Measurements from ENCODE around the gene ORC6. TPM values are rescaled to one million over a fixed set of nuclear protein-coding genes. Genes with fewer than 3 reads are reported as not detected.

ORC6 gene
- total RNA-seq, 1 donor from 2014 or later = 0.78 TPM

DNA sequence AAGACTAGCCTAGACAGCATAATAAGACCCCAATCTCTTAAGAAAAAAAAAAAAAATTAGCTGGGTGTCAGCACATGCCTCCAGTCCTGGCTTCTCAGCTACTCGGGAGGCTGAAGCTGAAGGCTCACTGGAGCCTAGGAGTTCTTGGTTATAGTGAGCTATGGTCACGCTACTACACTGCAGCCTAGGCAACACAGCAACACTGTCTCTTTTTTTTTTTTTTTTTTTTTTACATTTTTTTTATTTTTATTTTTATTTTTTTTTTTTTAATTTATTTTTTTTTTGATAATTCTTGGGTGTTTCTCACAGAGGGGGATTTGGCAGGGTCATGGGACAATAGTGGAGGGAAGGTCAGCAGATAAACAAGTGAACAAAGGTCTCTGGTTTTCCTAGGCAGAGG lies 4.1 kb downstream of the ORC6 start:
- Histone ChIP-seq H3K9me3 (no peaks in the 10 kb centered on the region), H3K27ac (no peak overlapping the region), H3K4me1 (peaks cover 12% of the 10 kb centered on the region), H3K27me3 (no peaks in the 10 kb centered on the region), H3K4me3 (no peak overlapping the region), H3K36me3 (no peaks in the 10 kb centered on the region)
- no peak for DNase-seq
- ATAC-seq = no peak
- TF ChIP-seq, protein P1, sequence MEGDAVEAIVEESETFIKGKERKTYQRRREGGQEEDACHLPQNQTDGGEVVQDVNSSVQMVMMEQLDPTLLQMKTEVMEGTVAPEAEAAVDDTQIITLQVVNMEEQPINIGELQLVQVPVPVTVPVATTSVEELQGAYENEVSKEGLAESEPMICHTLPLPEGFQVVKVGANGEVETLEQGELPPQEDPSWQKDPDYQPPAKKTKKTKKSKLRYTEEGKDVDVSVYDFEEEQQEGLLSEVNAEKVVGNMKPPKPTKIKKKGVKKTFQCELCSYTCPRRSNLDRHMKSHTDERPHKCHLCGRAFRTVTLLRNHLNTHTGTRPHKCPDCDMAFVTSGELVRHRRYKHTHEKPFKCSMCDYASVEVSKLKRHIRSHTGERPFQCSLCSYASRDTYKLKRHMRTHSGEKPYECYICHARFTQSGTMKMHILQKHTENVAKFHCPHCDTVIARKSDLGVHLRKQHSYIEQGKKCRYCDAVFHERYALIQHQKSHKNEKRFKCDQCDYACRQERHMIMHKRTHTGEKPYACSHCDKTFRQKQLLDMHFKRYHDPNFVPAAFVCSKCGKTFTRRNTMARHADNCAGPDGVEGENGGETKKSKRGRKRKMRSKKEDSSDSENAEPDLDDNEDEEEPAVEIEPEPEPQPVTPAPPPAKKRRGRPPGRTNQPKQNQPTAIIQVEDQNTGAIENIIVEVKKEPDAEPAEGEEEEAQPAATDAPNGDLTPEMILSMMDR (IDR thresholded peaks at IDR 0.05) = no peak
- intact Hi-C loops (cut with DNase I) = no loop called here

DNA sequence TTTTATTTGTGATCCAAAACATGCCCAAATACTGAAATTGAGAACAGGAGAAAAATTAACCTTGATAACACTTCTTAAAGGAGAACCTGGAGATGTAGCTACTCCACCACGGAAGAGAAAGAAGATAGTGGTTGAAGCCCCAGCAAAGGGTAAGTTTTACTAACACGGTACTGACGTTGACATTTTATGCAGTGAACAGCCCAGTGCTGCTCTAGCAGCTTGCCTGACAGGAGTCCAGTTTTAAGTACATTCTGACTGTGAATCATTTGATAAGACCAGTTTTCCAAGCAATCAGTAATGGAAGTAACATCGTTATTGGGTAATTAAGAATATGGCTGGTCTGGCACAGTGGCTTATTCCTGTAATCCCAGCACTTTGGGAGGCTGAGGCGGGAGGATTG lies 6.5 kb downstream of the ORC6 start:
- intact Hi-C loops (cut with DNase I) = no loop called here
- H3K9me3 ChIP-seq = no peaks in the 10 kb centered on the region
- H3K36me3 ChIP-seq = no peaks in the 10 kb centered on the region
- no peak overlapping the region for H3K4me3 ChIP-seq
- ATAC-seq = no peak
- DNase-seq = no peak
- H3K27me3 ChIP-seq = no peaks in the 10 kb centered on the region
- TF ChIP-seq, protein P1 (IDR thresholded peaks at IDR 0.05) = no peak
- peaks cover 2% of the 10 kb centered on the region for H3K4me1 ChIP-seq
- H3K27ac ChIP-seq = no peak overlapping the region

DNA sequence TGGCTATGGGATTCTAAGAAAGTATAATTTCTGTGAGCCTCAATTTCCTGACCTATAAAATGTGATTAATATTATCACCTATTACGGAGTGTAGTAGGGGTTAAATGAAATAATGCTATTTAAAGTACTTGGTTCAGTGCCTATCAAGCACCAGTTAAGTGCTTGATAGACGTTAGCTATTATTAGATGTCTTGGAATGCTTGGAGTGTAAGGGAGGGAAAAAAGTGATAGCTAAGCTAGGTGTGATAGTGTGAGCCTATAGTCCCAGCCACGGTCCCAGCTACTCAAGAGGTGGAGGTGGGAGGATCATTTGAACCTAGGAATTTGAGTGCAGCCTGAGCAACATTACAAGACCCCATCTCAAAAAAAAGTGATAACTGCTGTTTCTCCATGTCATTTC lies 7.5 kb downstream of the ORC6 start:
- ATAC-seq = peak; percentile 55
- TF ChIP-seq, protein P1 (IDR thresholded peaks at IDR 0.05) = no peak
- no peak overlapping the region for H3K27ac ChIP-seq

DNA sequence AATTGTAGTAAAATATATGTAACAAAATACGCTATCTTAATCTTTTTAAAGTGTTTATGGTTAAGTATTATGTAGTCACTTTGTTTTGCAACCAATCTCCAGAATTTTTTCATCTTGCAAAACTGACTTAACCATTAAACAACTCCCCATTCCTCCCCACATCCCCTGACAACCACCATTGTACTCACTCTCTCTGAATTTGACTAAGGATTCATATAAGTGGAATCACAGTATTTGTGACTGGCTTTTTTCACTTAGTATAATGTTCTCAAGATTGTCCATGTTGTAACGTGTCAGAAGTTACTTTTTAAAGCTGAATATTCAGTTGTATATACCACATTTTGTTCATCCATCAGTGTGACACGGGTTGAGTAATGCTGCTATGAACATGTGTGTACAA lies 10.6 kb downstream of the ORC6 start:
- Histone ChIP-seq H3K27ac (no peak overlapping the region), H3K4me3 (no peak overlapping the region), H3K36me3 (no peaks in the 10 kb centered on the region), H3K9me3 (no peaks in the 10 kb centered on the region), H3K4me1 (no peaks in the 10 kb centered on the region), H3K27me3 (no peaks in the 10 kb centered on the region)
- TF ChIP-seq, protein P1 (IDR thresholded peaks at IDR 0.05) = no peak
- no peak for ATAC-seq
- intact Hi-C loops (cut with DNase I) = no loop called here
- no peak for DNase-seq

More for the DNA sequence above, 7.5 kb downstream of the ORC6 start:
- Histone ChIP-seq H3K9me3 (no peaks in the 10 kb centered on the region), H3K4me1 (no peaks in the 10 kb centered on the region), H3K36me3 (no peaks in the 10 kb centered on the region), H3K27me3 (no peaks in the 10 kb centered on the region), H3K4me3 (no peak overlapping the region)
- no peak for DNase-seq
- intact Hi-C loops (cut with DNase I) = no loop called here

DNA sequence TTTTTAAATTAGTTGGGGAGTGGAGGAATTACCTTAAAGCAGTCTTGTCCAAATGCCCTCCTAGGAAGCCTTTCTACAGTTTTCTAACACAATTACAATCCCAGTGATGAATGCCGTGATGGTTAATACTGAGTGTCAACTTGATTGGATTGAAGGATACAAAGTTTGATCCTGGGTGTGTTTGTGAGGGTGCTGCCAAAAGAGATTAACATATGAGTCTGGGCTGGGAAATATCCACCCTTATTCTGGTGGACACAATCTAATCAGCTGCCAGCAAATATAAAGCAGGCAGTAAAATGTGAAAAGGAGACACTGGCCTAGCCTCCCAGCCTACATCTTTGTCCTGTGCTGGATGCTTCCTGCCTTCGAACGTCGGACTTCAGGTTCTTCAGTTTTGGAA lies 12.2 kb downstream of the ORC6 start:
- intact Hi-C loops (cut with DNase I) = no loop called here
- no peaks in the 10 kb centered on the region for H3K36me3 ChIP-seq
- TF ChIP-seq, protein P1 (IDR thresholded peaks at IDR 0.05) = no peak
- H3K27me3 ChIP-seq = no peaks in the 10 kb centered on the region
- no peak overlapping the region for H3K4me3 ChIP-seq
- no peaks in the 10 kb centered on the region for H3K4me1 ChIP-seq
- no peak for ATAC-seq
- H3K9me3 ChIP-seq = no peaks in the 10 kb centered on the region
- no peak overlapping the region for H3K27ac ChIP-seq
- DNase-seq = no peak

DNA sequence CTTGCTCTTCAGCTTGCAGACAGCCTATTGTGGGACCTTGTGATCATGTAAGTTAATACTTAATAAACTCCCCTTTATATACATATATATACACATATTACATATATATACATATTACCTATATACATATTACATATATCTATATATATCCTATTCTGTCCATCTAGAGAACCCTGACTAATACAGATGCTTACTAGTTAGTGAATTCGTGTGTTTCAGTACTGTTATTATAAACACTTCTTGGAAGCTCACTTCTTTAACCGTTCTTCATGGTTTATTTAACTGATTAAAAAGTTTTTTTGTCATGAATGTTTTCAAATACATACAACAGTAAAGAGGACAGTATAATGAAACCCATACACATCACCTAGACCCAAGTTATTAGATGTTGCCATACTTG lies 12.6 kb downstream of the ORC6 start:
- no peak overlapping the region for H3K27ac ChIP-seq
- no peaks in the 10 kb centered on the region for H3K4me1 ChIP-seq
- TF ChIP-seq, protein P1 (IDR thresholded peaks at IDR 0.05) = no peak
- H3K9me3 ChIP-seq = no peaks in the 10 kb centered on the region
- no peak overlapping the region for H3K4me3 ChIP-seq
- DNase-seq (no peak), ATAC-seq (no peak)
- no peaks in the 10 kb centered on the region for H3K36me3 ChIP-seq
- intact Hi-C loops (cut with DNase I) = no loop called here
- no peaks in the 10 kb centered on the region for H3K27me3 ChIP-seq

Data from upper lobe of right lung (tissue), 1 donor.